ES-I3 (cell line): ENCODE data around the gene ARHGAP21.

Experiments
- H3K36me3 ChIP-seq: 2 replicates; pipeline ENCODE4 v1.6.1; 2013; ENCODE audit warnings: mild to moderate bottlenecking, low read length, control low read depth, moderate library complexity; ENCODE audit not compliant: insufficient read depth
- H3K4me1 ChIP-seq: 2 replicates; pipeline ENCODE4 v1.6.1; 2013; ENCODE audit warnings: mild to moderate bottlenecking, control low read depth, low read length; ENCODE audit not compliant: insufficient read depth
- H3K9ac ChIP-seq: 2 replicates; pipeline ENCODE4 v1.6.1; 2013; ENCODE audit warnings: low read depth, mild to moderate bottlenecking, low read length, moderate library complexity
- H3K9me3 ChIP-seq: 2 replicates; pipeline ENCODE4 v1.6.1; 2013; ENCODE audit warnings: mild to moderate bottlenecking, low read length, moderate library complexity; ENCODE audit not compliant: control insufficient read depth, insufficient read depth

ARHGAP21 gene

GRCh38 chr10:24574578-24575155 lies 149.0 kb downstream of the ARHGAP21 start:
- H3K4me1 ChIP-seq = peaks cover 6% of the 10 kb centered on the region
- no peak overlapping the region for H3K9ac ChIP-seq
- no peaks in the 10 kb centered on the region for H3K36me3 ChIP-seq
- H3K9me3 ChIP-seq = no peaks in the 10 kb centered on the region

GRCh38 chr10:24574161-24574560 lies 149.5 kb downstream of the ARHGAP21 start:
- peaks cover 6% of the 10 kb centered on the region for H3K4me1 ChIP-seq
- no peak overlapping the region for H3K9ac ChIP-seq
- H3K36me3 ChIP-seq = no peaks in the 10 kb centered on the region
- no peaks in the 10 kb centered on the region for H3K9me3 ChIP-seq

- Histone ChIP-seq H3K36me3 (no peaks in the 10 kb centered on the region), H3K9me3 (no peaks in the 10 kb centered on the region), H3K4me1 (peaks cover 6% of the 10 kb centered on the region), H3K9ac (no peak overlapping the region)
Measured at GRCh38 chr10:24571870-24572450, 151.7 kb downstream of the ARHGAP21 start.

GRCh38 chr10:24570658-24571426 lies 152.8 kb downstream of the ARHGAP21 start:
- Histone ChIP-seq H3K4me1 (peaks cover 6% of the 10 kb centered on the region), H3K9me3 (no peaks in the 10 kb centered on the region), H3K9ac (no peak overlapping the region), H3K36me3 (no peaks in the 10 kb centered on the region)

DNA sequence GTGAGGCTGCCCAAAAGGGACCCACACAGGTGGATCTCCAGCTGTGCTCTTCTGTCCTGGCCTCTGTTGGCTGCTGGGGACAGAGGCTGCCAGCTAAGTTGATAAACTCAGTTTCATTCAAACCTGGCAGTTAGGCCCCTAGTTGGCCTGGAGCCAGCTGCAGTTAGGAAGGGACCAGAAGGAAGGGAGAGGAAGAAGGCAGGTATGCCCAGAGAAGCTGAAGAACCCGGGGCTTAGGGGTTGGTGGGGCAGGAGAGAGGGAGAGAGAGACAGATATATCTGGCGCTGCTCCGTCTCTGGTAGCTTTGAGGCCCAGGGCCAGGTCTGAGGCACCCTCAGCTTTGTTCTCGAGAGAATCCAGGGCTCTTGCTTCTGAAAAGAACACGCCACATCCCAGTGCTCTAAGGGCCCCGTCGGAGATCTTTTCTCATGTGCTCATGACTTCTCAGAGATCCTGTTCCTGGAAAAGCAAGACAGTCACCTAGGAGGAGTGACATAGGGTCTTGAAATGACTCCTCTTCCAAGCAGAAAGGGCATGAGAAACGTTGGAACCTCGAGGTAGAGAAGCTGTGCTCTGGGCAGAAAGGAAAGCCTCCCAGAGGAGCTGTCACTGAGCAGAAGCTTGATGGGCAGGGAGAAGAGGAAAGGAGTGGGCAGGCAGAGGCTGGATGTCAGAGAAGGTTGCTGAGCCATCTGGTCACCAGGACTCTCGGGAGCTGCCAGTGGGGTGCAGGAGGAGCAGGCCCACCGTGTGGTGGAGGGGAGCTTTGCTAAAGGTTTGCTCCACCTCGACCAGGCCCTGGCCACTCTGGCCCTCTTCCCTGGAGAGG lies 153.6 kb downstream of the ARHGAP21 start:
- H3K9me3 ChIP-seq = no peaks in the 10 kb centered on the region
- H3K4me1 ChIP-seq = peaks cover 2% of the 10 kb centered on the region
- no peak overlapping the region for H3K9ac ChIP-seq
- H3K36me3 ChIP-seq = no peaks in the 10 kb centered on the region

DNA sequence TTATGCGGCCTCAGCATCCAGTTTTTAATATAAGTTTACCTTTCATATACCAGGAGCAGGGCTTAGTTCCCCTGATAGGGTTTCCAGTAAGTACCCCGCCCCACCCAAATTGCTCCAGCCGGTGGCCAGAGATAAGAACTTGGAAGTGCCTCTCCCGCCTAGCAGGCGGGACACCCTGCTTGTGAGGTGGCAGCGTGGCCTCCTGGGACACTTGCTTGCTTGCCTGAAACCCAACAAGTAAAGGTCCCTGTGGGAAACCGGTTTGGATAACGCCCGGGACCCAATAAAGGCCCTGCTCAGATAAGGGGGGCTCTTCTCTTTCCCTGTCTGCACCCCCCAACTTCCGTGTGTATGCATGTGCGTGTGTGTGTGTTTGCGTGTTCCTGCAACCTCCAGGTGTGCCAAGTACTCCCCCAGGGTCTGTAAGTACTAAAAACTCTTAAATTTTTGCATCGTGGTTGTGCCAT lies 154.3 kb downstream of the ARHGAP21 start:
- Histone ChIP-seq H3K4me1 (no peaks in the 10 kb centered on the region), H3K36me3 (no peaks in the 10 kb centered on the region), H3K9ac (no peak overlapping the region), H3K9me3 (no peaks in the 10 kb centered on the region)

- H3K9me3 ChIP-seq = no peaks in the 10 kb centered on the region
- no peaks in the 10 kb centered on the region for H3K36me3 ChIP-seq
- H3K4me1 ChIP-seq = no peaks in the 10 kb centered on the region
- H3K9ac ChIP-seq = no peak overlapping the region
Measured at GRCh38 chr10:24568042-24568441, 155.6 kb downstream of the ARHGAP21 start.

- Histone ChIP-seq H3K36me3 (no peaks in the 10 kb centered on the region), H3K4me1 (no peaks in the 10 kb centered on the region; the same call in 1 of the 2 replicates), H3K9me3 (peaks cover 8% of the 10 kb centered on the region; the same call in 1 of the 2 replicates), H3K9ac (no peak overlapping the region)
Measured at GRCh38 chr10:24561453-24561852, 162.2 kb downstream of the ARHGAP21 start.

- Histone ChIP-seq H3K9ac (no peak overlapping the region), H3K4me1 (peaks cover under 1% of the 10 kb centered on the region), H3K36me3 (no peaks in the 10 kb centered on the region), H3K9me3 (peaks cover 8% of the 10 kb centered on the region; the same call in 1 of the 2 replicates)
Measured at GRCh38 chr10:24556750-24557742, 166.6 kb downstream of the ARHGAP21 start.

DNA sequence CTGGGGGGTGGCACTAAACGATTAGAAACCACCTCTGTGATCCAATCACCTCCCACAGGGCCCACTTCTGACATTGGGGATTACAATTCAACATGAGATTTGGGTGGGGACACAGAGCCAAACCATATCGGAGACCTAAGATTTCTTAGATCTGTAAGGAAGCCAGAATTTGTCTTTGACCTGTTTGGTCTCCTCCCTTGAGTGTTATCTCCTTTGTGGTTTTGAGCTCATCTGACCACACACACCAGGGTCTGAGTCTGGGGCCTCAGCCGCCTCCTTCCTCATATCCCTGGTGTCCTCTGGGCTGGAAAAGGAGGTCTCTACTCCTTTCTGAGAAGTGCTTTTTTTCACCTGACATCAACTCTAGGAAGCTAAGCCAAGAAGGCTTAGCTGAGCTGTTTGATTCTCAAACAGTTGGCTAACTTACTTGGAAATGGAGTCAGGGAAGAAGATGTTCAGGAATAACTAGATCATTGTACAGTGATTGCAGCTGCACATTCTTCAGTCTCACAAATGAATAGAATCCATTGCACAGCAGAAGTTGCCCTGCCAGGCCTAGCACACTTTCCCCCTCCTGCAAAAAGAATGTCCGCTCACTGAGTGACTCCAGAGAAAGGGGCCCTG lies 167.4 kb downstream of the ARHGAP21 start:
- H3K9me3 ChIP-seq = peaks cover 8% of the 10 kb centered on the region; the same call in 1 of the 2 replicates
- H3K36me3 ChIP-seq = no peaks in the 10 kb centered on the region
- H3K9ac ChIP-seq = no peak overlapping the region
- peaks cover 7% of the 10 kb centered on the region for H3K4me1 ChIP-seq

DNA sequence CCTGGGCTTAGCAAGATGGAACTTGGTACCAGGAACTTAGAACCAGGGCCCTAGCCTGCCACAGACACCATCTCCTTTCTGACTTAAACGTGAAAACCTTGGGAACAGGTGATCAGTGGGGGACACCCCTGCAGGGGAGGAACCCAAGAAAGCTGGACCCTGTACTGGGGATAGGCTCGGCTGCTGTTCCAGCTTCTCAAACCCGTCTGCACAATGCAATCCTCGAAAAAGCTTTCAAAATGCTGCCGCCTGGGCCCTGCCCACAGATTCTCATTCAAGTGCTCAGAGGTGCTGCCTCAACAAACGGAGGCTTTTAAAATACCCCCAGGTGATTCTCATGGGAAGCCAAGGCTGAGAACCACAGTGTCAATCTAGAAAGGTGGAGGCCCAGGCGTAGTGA lies 169.7 kb downstream of the ARHGAP21 start:
- Histone ChIP-seq H3K36me3 (no peaks in the 10 kb centered on the region), H3K9me3 (no peaks in the 10 kb centered on the region), H3K9ac (no peak overlapping the region), H3K4me1 (peaks cover 7% of the 10 kb centered on the region)

- Histone ChIP-seq H3K9me3 (no peaks in the 10 kb centered on the region), H3K9ac (no peak overlapping the region; the same call in 1 of the 2 replicates), H3K36me3 (no peaks in the 10 kb centered on the region), H3K4me1 (peaks cover 7% of the 10 kb centered on the region)
Measured at GRCh38 chr10:24553051-24553612, 170.6 kb downstream of the ARHGAP21 start.
